NCI-H2227 (cell line): ENCODE measurements around the gene MPP3.

Experiments
- DNase-seq: peaks from one replicate; lab custom pipeline; 2025; ENCODE audit not compliant: unreplicated experiment; lab: John Stamatoyannopoulos, UW

The MPP3 gene

DNA sequence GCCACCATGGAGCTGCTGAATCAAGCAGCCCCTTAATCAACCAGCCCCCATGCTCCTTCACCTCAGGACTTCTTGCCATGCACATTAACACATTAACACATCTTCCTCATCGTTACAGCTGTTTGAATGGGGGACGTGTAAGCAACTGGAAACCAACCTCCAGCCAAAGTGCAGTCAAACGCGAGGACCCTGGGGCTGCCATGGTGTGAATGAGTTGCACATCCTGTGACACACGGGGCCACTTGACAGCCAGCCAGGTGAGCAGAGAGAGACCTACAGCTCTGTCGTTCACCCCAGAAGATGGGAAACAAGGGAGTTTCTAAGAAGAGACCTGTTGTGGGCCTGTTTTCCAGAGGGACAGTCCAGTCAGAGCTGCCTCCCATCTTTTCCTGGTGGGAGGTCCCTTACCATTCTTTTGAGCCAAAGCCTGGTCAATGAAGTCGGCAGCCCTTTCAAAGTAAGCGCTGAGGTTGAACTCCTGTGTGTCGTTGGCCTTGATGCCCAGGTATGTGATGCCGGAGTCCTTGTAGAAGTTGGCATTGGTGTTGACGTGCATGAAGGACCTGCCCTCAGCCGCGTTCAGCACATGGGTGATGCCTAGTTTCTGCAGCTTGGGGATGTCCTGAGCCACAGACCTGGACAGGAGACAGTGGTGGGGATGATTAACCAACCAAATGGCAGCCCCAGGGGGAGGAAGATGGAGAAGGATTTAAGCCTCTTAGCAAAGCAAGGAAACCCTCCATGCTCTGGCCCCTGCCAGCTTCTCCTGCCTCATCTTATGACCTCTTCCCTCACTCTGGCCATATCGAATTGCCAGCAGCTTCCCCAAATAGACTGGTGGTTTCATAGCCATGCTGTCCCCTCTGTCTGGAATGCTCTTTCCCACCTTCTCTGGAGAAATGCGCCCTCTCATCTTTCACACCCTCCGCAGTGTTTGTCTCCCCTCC lies 58.4 kb downstream of the MPP3 start:
- DNase-seq, result no peak

DNA sequence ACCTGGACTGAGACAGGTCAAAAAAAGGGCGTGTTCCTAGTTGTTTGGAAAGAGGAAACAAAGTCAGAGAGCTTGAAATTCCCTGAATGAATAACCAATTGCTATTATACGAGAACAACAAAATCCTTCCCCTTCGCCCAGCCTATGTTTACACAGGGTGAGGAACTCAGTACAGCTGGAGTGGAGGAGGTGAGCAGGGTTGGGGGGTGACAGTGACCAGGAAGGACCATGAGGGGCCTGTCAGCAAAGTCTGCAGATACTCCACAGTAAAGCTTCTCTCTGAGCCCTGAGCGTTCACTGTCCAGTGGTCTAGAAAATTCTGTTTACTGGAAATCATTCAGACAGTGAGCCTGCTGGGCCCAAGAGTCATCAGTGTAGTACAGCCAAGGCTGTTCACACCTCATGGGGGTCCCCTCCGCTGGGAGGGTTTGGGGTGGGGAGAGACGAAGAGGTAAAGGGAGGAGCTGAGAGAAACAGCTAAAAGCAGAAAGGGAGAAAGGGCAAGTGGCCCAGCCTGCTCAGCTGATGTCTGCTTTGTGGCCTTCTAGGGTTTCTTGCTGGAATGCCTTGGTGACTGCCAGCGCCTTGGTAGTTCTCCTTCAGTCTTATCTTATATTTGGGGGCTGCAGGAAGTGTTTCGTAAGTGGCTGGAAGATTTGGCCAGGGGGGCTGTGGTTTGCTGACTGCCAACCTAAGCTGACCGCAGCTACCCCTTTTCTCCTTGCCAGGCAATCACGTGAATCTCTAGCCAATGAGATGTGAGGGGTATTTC lies 59.9 kb downstream of the MPP3 start:
- no peak for DNase-seq

DNA sequence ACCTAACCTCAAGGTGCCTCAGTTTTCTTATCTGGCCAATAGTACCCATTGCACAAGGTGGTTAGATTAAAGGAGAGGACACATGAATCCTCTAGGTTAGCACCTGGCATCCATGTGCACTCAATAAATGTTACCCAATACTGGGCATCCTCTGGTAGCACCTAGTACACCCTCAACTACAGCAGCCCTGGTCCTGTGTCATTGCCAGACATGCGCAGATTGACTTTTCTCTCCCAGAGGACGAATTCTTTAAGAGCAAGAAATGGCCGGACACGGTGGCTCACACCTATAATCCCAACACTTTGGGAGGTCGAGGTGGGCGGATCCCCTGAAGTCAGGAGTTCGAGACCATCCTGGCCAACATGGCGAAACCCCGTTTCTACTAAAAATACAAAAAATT lies 61.5 kb downstream of the MPP3 start:
- DNase-seq, result no peak

DNA sequence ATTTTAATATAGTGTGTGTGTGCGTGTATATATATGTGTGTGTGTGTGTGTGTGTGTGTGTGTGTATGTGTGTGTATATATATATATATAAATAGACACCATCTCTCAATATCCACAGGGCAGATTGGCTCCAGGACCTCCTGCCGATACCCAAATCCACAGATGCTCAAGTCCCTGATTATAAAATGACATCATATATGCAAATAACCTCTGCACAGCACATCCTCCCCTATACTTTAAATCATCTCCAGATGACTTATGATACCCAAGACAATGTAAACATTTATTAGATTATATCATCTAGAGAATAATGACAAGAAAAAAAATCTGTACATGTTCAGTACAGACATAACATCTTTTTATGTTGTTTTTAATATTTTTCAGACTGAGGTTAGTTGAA lies 62.0 kb downstream of the MPP3 start:
- no peak for DNase-seq

DNA sequence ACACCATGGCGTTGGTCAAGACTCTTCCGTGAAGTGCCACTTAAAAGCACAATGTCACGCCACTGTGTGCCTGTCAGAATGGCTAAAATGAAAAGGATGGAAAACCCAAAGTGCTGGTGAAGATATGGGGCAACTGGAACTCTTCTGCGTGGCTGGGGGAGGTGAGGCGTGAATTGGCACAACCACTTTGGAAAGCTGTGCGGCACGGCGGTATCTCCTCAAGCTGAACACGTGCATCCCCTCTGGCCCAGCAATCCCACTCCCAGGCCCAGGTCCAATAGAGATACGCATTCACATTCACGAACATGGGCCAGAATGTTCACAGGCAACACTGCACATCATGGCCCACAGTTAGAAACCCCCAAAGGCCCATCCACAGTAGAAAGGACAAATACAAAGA lies 63.1 kb downstream of the MPP3 start:
- no peak for DNase-seq

DNA sequence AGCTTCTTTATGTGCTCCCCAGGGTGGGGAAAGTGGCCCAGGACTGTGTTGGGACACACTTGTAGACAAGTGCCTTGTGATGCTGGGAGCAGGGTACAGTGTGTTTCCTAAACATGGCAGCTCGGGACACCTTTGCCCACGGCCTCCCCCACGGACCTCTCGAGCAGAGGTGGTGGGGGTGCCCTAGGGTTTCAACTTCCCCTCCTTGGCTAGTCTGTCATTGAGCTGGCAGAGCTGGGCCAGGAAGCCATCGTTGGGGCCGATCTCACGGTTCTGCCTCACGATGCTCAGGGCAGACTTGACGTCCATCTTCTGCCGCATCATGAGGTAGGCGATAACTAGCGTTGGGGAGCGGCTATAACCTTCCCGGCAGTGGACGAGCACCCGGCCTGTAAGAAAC lies 63.5 kb downstream of the MPP3 start:
- no peak for DNase-seq

DNA sequence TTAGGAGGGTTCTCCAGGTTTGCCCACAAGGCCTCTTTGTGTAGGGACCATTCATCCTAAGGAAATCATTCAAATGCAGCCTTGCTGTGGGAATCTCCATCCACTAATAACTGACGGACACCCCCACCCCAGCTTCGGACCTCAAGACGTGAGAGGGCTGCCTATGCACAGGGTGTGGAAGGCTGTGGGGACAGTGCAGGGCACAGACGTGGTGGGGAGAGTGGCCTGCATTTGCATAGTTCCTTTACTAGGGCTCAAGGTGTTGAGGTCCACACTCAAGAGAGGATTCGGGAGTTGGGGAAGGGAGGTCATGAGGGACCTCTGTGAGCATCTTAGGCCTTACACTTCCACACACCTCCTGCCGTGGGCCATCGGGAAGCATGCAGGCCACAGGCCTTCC lies 64.0 kb downstream of the MPP3 start:
- DNase-seq, result no peak

DNA sequence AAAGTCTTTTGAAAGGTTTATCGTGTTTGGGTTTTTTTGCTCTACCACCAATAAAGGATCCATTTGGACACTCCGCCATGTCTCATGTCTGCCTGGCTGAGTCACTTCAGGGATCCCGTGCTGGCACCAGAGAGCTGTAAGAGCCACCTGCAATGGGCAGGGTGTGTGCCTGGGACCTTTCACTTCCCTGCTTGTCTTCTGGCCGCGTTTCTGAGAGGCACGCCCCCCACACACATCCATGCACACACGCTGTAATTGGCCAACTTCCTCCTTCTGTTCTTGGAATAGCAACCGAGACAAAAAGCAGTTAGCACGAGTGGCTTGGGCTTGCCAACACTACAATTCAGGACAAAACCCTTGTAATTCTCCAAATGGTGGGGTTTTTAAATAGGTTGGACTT lies 64.6 kb downstream of the MPP3 start:
- DNase-seq, result no peak

DNA sequence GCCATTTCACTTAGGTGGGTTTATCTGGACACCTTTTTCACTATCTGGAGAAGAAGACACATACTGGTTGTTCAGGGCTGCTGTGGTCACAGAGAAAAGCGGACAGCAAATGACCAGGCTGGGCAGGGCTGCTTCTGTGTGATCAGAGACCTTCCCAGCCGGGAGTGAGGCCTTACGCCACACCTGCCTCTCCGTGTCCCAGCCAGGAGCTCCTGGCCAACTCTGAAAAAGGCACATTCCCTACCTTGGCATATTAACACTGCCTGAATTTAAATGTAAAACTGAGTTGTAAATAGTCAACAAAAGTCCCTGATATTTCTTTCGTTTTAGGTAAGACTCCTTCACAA lies 65.3 kb downstream of the MPP3 start:
- no peak for DNase-seq

DNA sequence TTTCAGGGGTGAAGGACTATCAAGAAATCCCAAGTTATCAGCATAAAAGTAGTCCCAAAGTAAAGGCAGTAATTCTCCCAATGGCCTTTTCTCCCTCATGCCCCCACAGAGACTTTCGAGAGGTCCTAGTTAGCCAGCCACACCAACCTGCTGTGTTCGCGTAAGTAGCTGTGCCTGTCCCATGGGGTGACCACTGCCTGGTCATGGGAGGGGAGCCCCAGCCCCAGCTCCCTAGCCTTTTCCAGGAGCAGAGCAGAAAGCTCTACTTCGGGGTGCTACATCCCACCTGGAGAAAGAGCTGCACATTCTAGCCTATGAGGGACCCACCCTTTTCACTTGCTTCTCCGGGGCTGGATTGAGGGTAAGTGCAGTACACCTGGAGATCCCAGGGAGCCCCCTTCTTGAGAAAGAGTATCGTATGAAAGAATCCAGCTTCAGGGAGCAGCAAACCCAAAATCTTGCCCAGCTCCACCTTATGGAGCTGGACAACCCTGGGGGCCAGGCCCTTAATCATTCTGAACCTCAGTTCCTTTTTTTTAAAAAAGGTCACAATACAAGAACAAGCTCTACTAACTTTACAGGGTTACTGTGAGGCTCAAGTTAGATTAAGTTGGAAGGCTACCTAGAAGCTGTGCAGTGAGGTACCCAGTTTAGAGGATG lies 65.8 kb downstream of the MPP3 start:
- no peak for DNase-seq

DNA sequence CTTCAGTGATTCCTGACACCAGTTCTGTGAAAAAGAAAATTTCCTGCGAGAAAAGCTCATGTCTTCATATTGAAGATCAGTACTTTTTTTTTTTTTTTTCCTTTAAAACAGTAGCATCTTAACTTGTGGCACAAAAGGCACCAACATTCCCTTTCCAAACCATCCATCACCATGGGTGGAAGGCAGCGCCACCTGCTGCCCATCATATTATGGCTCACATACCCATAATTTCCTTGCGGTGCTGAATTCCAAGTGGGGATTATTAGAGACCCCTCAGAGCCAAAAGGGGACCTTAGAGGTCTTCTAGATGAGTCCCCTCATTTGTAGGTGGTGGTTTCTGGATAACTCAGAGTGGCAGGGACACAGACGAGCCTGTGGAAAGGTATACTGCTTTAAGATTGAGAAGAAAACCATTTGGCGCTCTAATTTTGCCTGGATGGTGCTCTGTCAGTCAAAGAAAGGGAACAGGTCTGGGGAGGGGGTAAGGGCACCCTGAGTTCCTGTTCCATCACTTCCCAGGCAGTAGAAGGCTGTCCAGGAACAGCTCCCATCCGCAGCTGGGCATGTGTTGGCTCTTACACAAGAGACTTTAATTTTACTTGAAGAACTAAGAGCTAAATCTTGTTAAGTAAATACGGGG lies 66.4 kb downstream of the MPP3 start:
- peak; percentile 82 for DNase-seq

DNA sequence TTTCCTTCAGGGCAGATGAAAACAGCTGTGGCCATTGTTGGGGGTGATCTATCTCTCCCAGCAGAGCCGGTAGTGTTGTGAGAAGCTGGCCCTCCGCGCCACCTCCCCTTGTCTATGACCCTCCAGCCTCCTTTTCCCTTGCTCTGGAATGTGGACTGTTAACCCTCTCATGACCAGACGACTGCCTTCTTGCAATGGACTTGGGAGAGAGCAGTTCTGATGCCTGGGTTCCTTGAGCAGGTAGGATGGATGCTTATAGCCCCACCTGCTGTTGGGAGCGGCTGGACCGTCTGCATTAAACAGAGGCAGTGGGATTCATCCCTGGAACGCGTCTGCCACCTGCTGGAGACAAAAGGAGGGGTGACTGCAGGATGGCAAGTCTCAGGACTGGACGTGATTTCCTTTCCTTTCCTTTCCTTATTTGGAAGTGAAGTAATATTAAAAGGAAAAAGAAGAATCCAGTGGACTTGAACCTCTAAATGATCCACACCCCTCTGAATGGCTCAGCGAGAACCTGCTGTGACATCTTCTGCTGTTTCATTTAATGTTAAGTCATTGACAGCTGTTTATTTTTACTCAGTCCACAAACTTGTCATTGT lies 72.6 kb downstream of the MPP3 start:
- DNase-seq, result peak; percentile 94

DNA sequence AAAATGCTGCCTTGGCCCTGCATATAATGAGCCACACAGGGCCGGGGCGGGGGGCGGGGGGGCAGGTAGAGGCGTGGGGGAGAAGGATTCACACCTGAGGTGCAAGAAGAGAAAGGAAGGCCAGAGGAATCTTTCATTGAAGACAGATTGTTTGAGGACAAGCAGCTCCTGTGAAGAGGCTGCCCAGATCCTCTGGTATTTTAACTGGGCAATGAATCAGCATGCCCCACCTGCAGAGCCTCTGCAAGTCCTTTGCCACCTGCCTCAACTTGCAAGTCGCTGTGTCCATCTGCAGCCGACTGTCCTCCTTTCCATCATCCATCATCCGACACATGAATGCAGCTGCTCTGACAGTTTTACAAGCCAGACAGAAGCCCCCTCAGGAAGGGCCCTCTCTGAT lies 73.1 kb downstream of the MPP3 start:
- no peak for DNase-seq

DNA sequence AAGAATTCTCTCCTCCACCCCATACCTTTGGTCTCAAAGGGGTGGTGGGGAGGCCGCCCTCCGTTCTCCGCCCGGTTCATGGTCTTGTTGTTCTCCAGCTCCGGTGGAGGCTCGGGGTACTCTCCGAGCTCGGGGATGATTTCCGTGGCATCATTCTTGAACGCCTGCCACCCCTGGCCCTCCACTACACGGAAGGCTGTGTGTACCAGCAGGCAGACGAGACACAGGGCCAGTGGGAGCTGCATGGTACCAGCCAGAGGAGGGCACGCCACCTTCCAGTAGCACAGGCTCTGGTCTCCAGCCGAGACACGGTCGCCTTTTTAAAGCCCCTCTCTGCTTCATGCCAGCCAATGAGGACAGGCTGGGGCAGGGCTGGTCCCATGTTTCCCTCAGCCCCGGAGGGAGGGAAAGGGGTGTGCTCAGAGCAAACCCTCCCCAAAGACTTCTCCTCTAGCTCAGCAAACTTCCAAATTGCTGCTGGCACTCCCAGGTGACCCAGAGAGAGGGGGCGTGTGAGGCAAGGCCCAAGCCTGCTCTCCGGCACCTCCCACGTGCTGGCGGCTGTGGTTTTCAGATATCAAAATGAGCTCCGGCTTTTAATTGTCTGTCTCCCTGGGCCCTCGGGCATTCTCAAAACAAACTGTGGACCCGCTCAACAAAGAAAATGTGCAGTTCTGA lies 74.3 kb downstream of the MPP3 start, which contains the start of gene SOST:
SOST (minus strand) TSS at position 295 of the 678 bp plus-strand sequence; CDS start at position 245, 50 bp downstream.
- no peak for DNase-seq

DNA sequence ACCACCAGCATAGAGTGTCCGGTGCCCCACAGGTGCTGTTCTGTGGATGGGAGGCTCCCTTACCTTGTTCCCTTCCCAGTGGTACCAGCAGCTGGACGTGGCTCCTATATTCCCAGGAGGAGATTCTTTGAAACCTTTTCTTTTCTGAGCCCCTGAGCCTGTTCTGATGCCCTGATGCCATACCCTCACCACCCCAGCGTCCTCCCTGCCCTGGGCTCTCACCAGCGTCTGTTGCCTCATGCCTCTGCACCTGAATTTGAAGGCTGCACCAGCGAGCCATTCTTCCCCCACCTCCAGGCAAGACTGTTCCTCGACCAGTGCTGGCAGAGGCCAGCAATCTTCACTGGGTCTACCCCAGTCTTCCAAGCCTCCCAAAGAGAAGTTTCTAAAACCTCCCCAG lies 74.9 kb downstream of the MPP3 start:
- DNase-seq, result no peak

DNA sequence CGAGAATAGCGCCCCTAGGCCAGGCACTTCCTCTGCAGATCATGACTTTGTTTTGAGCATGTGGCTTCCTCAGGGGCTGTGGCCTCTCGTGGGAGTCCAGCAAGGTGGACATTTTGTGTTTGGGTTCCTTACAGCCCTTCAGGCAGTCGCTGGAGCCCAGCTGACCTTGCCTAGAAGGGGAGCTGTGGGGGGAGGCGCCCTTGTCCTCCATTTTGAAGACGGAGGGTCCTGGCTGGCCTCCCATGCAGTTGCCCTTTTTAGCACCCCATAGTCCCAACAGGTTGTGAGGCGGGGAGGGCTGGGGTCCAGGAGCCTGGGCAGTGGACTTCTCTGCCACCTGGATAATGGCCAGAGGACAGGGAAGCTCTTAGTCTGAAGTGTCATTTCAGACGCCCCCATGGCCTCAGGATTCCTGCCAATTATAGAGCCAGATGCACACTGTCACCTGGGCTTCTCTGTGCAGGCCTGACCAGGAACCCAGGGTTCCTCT lies 75.7 kb downstream of the MPP3 start:
- DNase-seq, result no peak

DNA sequence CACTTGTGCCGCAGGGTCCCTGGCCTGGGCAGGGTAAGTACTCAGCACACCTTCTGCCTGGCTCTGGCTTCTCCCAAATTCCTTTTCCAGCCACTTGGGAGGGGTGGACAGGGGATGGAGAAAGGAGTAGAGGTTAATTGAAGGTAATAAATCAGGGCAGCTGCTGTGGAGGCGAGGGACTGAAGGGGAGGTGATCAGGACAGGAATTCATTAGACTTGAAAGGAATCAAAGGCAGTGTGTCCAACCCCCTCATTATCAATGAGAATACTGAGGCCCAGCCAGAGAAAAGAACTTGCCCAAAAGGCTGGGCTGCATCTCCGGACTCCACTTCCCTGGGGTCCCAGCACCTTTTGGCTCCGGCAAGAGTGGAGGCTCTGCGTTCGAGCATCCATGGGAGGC lies 76.7 kb downstream of the MPP3 start:
- no peak for DNase-seq

DNA sequence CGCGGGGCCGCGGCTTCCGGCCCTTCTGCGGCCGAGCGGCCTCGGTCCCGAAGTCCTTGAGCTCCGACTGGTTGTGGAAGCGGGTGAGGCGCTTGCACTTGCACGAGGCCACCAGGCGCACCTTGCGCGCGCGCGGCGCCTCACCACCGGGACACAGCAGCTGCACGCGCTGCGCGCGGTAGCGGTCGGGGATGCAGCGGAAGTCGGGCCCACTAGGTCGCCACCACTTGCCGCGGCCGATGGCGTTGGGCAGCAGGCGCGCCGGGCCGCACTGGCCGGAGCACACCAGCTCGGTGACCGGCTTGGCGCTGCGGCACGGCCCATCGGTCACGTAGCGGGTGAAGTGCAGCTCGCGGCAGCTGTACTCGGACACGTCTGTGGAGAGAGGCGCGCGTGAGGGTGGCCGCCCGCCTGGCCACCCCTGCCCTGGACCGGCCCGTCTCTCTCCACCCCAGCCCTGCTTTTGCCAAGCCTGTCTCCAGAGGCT lies 77.5 kb downstream of the MPP3 start:
- peak; percentile 38 for DNase-seq

DNA sequence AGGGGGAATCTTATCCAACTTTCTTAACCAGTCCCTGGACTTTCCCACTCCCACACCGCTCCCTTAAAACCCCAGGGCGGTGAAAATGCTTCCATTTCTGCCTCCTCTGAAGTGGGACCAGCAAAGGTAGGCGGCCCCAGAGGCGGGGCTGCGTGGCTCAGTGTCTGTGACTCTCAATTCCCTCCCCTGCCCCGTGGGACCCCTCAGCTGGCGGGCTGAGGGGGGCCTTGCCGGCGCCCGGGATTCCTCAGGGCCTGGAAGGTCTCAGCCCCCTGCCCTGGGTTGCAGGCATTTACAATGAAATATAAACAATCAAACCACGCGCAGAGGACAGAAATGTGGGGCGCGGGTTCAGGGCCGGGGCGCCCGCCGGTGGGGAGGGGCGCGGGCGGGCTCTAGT lies 78.0 kb downstream of the MPP3 start:
- no peak for DNase-seq
